Breast epithelium (tissue), 4 donors: ENCODE measurements around the gene NAV2. TPM values are rescaled to one million over a fixed set of nuclear protein-coding genes. Genes with fewer than 3 reads are reported as not detected.
"Not testable (repeated sequence)": the region's sequence is repeated elsewhere in the genome, so short reads cannot be mapped to it uniquely, and the experiment has no call there.

Experiments
- DNase-seq, 2 donors: peaks; one replicate each; pipeline ENCODE4 v3.0.0-alpha.2; 2019; ENCODE audit warnings: low spot score in 2 of 2
- H3K27ac ChIP-seq, 2 donors: fragments of 200-600 bp; sonication (generic) in 1 of 2; one replicate each; pipeline ENCODE4 v1.5.1; 2016 to 2019; ENCODE audit warnings: mild to moderate bottlenecking in 1 of 2
- H3K27me3 ChIP-seq, 2 donors: fragments of 200-600 bp; sonication (generic) in 1 of 2; one replicate each; pipeline versions ENCODE4 v1.5.1 to v1.6.0; 2017 to 2019; ENCODE audit warnings: control low read depth in 1 of 2, mild to moderate bottlenecking in 1 of 2
- H3K36me3 ChIP-seq: fragments of 200-600 bp; one replicate; pipeline ENCODE4 v1.5.1; 2019
- H3K4me1 ChIP-seq, 2 donors: fragments of 200-600 bp; sonication (generic); one replicate each; pipeline ENCODE4 v1.5.1; 2016 to 2019; ENCODE audit warnings: control low read depth in 1 of 2
- H3K4me3 ChIP-seq, 3 donors: fragments of 200-600 bp; sonication (generic); 1 replicate in 2 of 3; 2 replicates in 1 of 3; pipeline ENCODE4 v1.5.1; 2016 to 2019; ENCODE audit warnings: mild to moderate bottlenecking in 3 of 3, moderate library complexity in 2 of 3
- H3K9me3 ChIP-seq, 2 donors: fragments of 200-600 bp; sonication (generic) in 1 of 2; one replicate each; pipeline ENCODE4 v1.5.1; 2016 to 2019; ENCODE audit warnings: control low read depth in 1 of 2
- CTCF ChIP-seq, 3 donors: fragments of 450-650 bp; IDR thresholded peaks; one replicate each; pipeline ENCODE4 v1.5.1; 2016 to 2017; ENCODE audit warnings: antibody characterized with exemption in 3 of 3, mild to moderate bottlenecking in 3 of 3, moderate library complexity in 3 of 3
- POLR2A ChIP-seq: fragments of 450-650 bp; IDR thresholded peaks from one replicate; pipeline ENCODE4 v1.6.1; 2016; ENCODE audit warnings: antibody characterized with exemption, mild to moderate bottlenecking, moderate library complexity
- POLR2AphosphoS5 ChIP-seq, 3 donors: sonication (generic); formaldehyde crosslinking; IDR thresholded peaks; one replicate each; pipeline ENCODE4 v1.6.1; 2017; ENCODE audit warnings: antibody characterized with exemption in 3 of 3
- intact Hi-C: fragments of 100-400 bp; cut with DNase I; formaldehyde crosslinking; loops from one replicate; pipeline ENCODE4 v1.15.1; 2023; ENCODE audit warnings: low total_unique reads
- total RNA-seq, 3 donors: library from RNA; depleted of rRNA; stranded (reverse); fragments of >200 nt; gene quantifications; one replicate each; pipeline ENCODE4 v1.1.0, GENCODE V29; 2016

NAV2 gene
- total RNA-seq, 3 donors from 2014 or later, result 28.2 to 61.8 (median 31.4) TPM

- no peak for DNase-seq
- Histone ChIP-seq H3K27ac (no peak overlapping the region), H3K4me1 (peaks cover 0 to 4% of the 10 kb centered on the region in 2 donors), H3K36me3 (no peaks in the 10 kb centered on the region), H3K27me3 (no peaks in the 10 kb centered on the region), H3K4me3 (no peak overlapping the region), H3K9me3 (no peaks in the 10 kb centered on the region)
- TF ChIP-seq CTCF (IDR thresholded peaks at IDR 0.05) (no peak), POLR2A (no peak), POLR2AphosphoS5 (IDR thresholded peaks at IDR 0.05) (no peak)
- intact Hi-C loops, result no loop called here
Measured at GRCh38 chr11:19891022-19891421, 178.4 kb downstream of the NAV2 start.

- H3K36me3 ChIP-seq, result no peaks in the 10 kb centered on the region
- TF ChIP-seq CTCF (IDR thresholded peaks at IDR 0.05) (no peak), POLR2A (no peak), POLR2AphosphoS5 (IDR thresholded peaks at IDR 0.05) (no peak)
- no peak for DNase-seq
- H3K9me3 ChIP-seq, result no peaks in the 10 kb centered on the region
- H3K4me3 ChIP-seq, result no peak overlapping the region
- intact Hi-C loops, result no loop called here
- no peaks in the 10 kb centered on the region for H3K27me3 ChIP-seq
- H3K27ac ChIP-seq, result no peak overlapping the region
- peaks cover 0 to 4% of the 10 kb centered on the region in 2 donors for H3K4me1 ChIP-seq
Measured at GRCh38 chr11:19892387-19892786, 179.8 kb downstream of the NAV2 start.

- TF ChIP-seq POLR2A, result no peak
- no peak for TF ChIP-seq POLR2AphosphoS5 (IDR thresholded peaks at IDR 0.05)
- no peak for TF ChIP-seq CTCF (IDR thresholded peaks at IDR 0.05)
- Histone ChIP-seq H3K36me3 (no peaks in the 10 kb centered on the region), H3K4me1 (peaks cover 0 to 4% of the 10 kb centered on the region in 2 donors), H3K27ac (no peak overlapping the region), H3K4me3 (no peak overlapping the region), H3K27me3 (no peaks in the 10 kb centered on the region), H3K9me3 (no peaks in the 10 kb centered on the region)
- intact Hi-C loops, result no loop called here
- DNase-seq, result no peak
Measured at GRCh38 chr11:19892876-19893275, 180.2 kb downstream of the NAV2 start.

- peaks cover 0 to 4% of the 10 kb centered on the region in 2 donors for H3K4me1 ChIP-seq
- intact Hi-C loops, result no loop called here
- no peaks in the 10 kb centered on the region for H3K27me3 ChIP-seq
- no peak for DNase-seq
- H3K27ac ChIP-seq, result no peak overlapping the region
- TF ChIP-seq CTCF (IDR thresholded peaks at IDR 0.05) (no peak), POLR2A (no peak), POLR2AphosphoS5 (IDR thresholded peaks at IDR 0.05) (no peak)
- H3K9me3 ChIP-seq, result no peaks in the 10 kb centered on the region
- no peaks in the 10 kb centered on the region for H3K36me3 ChIP-seq
- H3K4me3 ChIP-seq, result no peak overlapping the region
Measured at GRCh38 chr11:19894404-19894803, 181.8 kb downstream of the NAV2 start.

- H3K27me3 ChIP-seq, H3K27ac ChIP-seq, H3K9me3 ChIP-seq, H3K4me1 ChIP-seq, H3K36me3 ChIP-seq, DNase-seq, intact Hi-C loops, H3K4me3 ChIP-seq: not testable (repeated sequence)
Measured at GRCh38 chr11:19895037-19895436, 182.4 kb downstream of the NAV2 start.

GRCh38 chr11:19895776-19896175 lies 183.1 kb downstream of the NAV2 start:
- no peak for DNase-seq
- Histone ChIP-seq H3K27ac (no peak overlapping the region), H3K27me3 (no peaks in the 10 kb centered on the region), H3K4me3 (no peak overlapping the region), H3K9me3 (no peaks in the 10 kb centered on the region), H3K36me3 (no peaks in the 10 kb centered on the region), H3K4me1 (no peaks in the 10 kb centered on the region)
- intact Hi-C loops, result no loop called here
- TF ChIP-seq POLR2AphosphoS5 (IDR thresholded peaks at IDR 0.05) (no peak), POLR2A (no peak)
